SK-N-MC (cell line): ENCODE measurements around the gene NEDD8.

Experiments
- EZH2 ChIP-seq: fragments of 200-600 bp; sonication (generic); IDR thresholded peaks from one replicate; pipeline ENCODE4 v1.6.1; 2017; ENCODE audit warnings: antibody characterized with exemption
- POLR2AphosphoS5 ChIP-seq: IDR thresholded peaks from 2 replicates; pipeline ENCODE4 v1.6.1; 2012; ENCODE audit warnings: mild to moderate bottlenecking, low read depth, low read length, borderline replicate concordance

DNA sequence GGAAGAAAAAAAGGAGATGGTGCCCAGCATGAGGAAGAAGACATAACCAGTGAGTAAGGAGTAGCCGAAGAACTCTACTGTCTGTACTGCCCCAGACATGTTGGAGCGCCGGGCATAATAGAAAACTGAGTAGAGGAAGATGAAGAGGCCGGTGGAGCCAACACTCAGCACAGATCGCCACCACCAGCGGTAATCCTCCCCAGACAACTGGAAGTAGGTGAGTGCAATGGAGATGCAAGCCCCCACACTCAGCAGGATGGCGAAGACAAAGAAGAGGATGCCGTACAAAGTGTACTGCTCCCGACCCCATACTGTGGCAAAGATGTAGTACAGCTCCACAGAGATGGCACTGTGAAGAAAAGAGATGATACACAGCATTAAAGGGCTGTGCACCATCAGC lies 42.7 kb downstream of the NEDD8 start:
- TF ChIP-seq EZH2: no peak
- TF ChIP-seq POLR2AphosphoS5: no peak
